Ovary (tissue), 3 donors: Measurements from ENCODE around the gene SLC13A5.

Experiments
- POLR2A ChIP-seq: fragments of 450-650 bp; IDR thresholded peaks from one replicate; pipeline ENCODE4 v1.6.1; 2017; ENCODE audit warnings: antibody characterized with exemption, mild to moderate bottlenecking, moderate library complexity
- TF ChIP-seq, protein P1 (sequence below), 3 donors: fragments of 450-650 bp in 2 of 3; fragments of 200-600 bp in 1 of 3; IDR thresholded peaks; one replicate each; pipeline versions ENCODE4 v1.5.1 to v1.8.0; 2016 to 2022; ENCODE audit warnings: antibody characterized with exemption in 3 of 3, mild to moderate bottlenecking in 1 of 3
- donor health status: DM: no; HTN: no; CAD: no.

DNA sequence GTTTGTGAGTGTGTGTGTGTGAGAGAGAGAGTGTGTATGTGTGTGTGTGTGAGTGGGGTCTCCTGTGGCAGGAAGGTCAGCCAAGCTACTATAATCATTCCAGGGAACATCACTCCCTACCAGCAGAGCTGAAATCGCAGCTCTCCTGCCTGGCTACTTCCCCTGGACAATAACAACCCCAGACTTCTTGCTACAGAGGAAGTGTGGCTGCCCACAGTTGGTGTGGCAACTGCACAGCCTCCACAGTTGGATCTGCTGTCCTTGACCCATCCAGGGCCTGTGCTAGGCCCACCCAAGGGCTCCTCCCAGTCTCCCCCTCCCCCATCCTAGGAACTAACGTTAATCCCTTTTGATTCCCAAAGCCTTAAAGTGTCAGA, 1.5 kb downstream of the SLC13A5 start:
- TF ChIP-seq, protein P1, sequence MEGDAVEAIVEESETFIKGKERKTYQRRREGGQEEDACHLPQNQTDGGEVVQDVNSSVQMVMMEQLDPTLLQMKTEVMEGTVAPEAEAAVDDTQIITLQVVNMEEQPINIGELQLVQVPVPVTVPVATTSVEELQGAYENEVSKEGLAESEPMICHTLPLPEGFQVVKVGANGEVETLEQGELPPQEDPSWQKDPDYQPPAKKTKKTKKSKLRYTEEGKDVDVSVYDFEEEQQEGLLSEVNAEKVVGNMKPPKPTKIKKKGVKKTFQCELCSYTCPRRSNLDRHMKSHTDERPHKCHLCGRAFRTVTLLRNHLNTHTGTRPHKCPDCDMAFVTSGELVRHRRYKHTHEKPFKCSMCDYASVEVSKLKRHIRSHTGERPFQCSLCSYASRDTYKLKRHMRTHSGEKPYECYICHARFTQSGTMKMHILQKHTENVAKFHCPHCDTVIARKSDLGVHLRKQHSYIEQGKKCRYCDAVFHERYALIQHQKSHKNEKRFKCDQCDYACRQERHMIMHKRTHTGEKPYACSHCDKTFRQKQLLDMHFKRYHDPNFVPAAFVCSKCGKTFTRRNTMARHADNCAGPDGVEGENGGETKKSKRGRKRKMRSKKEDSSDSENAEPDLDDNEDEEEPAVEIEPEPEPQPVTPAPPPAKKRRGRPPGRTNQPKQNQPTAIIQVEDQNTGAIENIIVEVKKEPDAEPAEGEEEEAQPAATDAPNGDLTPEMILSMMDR (IDR thresholded peaks at IDR 0.05), result no peak
- no peak for TF ChIP-seq POLR2A
